Measurements from ENCODE around the gene ELK1. TPM values are rescaled to one million over a fixed set of nuclear protein-coding genes. Genes with fewer than 3 reads are reported as not detected.
A peak's percentile ranks its signal among the peaks of the same experiment; 100 is the strongest.

Gene ELK1, protein sequence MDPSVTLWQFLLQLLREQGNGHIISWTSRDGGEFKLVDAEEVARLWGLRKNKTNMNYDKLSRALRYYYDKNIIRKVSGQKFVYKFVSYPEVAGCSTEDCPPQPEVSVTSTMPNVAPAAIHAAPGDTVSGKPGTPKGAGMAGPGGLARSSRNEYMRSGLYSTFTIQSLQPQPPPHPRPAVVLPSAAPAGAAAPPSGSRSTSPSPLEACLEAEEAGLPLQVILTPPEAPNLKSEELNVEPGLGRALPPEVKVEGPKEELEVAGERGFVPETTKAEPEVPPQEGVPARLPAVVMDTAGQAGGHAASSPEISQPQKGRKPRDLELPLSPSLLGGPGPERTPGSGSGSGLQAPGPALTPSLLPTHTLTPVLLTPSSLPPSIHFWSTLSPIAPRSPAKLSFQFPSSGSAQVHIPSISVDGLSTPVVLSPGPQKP
- total RNA-seq (10 to 100 TPM; 28.2 to 35.2 TPM), polyA plus RNA-seq (ENCODE audit: insufficient read length in 6 of 6) (10 to 100 TPM; 23.1 to 30.3 (median 26.4) TPM)
- long read RNA-seq, donor 1, partial matches to known transcripts = 0 of 2 reads
- long read RNA-seq, donor 1, other reads (novel, unspliced or antisense) = 0 of 2 reads
- long read RNA-seq, donor 2, partial matches to known transcripts = 14 of 18 reads
- long read RNA-seq, donor 2, other reads (novel, unspliced or antisense) = 0 of 18 reads
- long read RNA-seq, donor 3, transcript ELK1-201 (6 exons, 2,695 nt) = major isoform, 5 of 7 reads
- long read RNA-seq, donor 3, partial matches to known transcripts = 0 of 7 reads
- long read RNA-seq, donor 3, other reads (novel, unspliced or antisense) = 0 of 7 reads
- long read RNA-seq, donor 4, partial matches to known transcripts = 1 of 2 reads
- long read RNA-seq, donor 4, other reads (novel, unspliced or antisense) = 0 of 2 reads
- long read RNA-seq, donor 5, partial matches to known transcripts = 0 of 2 reads
- long read RNA-seq, donor 5, other reads (novel, unspliced or antisense) = 0 of 2 reads
- long read RNA-seq, donor 6, partial matches to known transcripts = 0 of 3 reads
- long read RNA-seq, donor 6, other reads (novel, unspliced or antisense) = 0 of 3 reads
- long read RNA-seq, donor 7, partial matches to known transcripts = 0 of 3 reads
- long read RNA-seq, donor 7, other reads (novel, unspliced or antisense) = 0 of 3 reads
- long read RNA-seq, donor 8, partial matches to known transcripts = 0 of 3 reads
- long read RNA-seq, donor 8, other reads (novel, unspliced or antisense) = 0 of 3 reads
- long read RNA-seq, donor 9 = 0 reads
- long read RNA-seq, donor 10, partial matches to known transcripts = 0 of 1 reads
- long read RNA-seq, donor 10, other reads (novel, unspliced or antisense) = 0 of 1 reads
- long read RNA-seq, donor 11, partial matches to known transcripts = 11 of 15 reads
- long read RNA-seq, donor 11, other reads (novel, unspliced or antisense) = 0 of 15 reads
- long read RNA-seq, donor 12, partial matches to known transcripts = 5 of 7 reads
- long read RNA-seq, donor 12, other reads (novel, unspliced or antisense) = 0 of 7 reads

DNA sequence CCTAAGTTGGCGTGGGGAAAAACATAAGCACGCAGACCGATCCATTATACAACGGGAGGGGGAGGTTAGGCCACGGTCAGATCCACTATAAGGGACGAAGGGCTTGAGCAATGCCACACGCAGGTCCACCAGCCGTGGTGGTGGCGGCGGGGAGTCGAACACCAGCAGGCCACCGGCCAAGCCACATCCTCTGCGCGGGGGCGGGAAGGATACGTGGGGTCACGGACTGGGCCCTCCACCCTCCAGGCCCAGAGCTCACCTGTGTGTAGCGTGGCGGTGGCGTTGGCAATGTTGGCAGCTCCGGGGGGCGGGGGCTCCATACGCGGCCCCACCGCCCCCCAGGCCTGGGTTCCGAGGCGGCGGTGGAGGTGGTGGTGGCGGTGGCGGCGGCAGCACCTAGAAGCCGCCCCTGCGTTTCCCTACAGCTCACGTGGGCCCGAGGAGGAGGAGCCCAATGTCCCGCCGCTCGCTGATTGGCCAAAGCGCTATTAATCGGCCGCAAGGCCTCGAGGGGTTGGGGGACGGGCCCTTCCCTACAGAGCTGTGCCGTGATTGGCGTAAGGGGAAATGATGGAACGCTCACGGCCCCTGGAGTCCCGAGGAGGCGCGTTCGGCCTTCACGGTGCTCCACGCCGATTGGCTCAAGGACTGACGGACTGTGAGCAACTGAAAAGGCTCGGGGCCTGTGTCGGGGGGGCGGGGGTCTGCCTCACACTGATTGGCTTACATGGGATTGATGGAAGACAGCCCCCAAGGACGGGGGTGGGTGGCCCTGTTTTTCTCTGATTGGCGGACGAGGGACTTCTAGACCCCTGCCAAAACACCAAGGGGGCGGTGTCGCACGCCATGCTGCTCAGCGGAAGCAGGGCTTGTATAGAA lies at the start of gene ELK1:
Gene ELK1 (minus strand): TSS at position 400 of the 879 bp plus-strand sequence. CDS start 9,122 bp downstream, outside the sequence.
- Histone ChIP-seq H3K36me3 (peaks cover 0 to 9% of the 10 kb centered on the region in 2 donors), H3K4me1 (peaks cover 0 to 25% of the 10 kb centered on the region in 2 donors), H3K4me3 (peak within 1 kb of the TSS; percentile 46 to 58), H3K27ac (peak within 1 kb of the TSS; percentile 65 to 76), H3K9me3 (no peaks in the 10 kb centered on the region), H3K27me3 (no peaks in the 10 kb centered on the region)
- peak; percentile 96 for ATAC-seq
- intact Hi-C loops (cut with DNase I) = no loop called here
- peak; percentile 91 to 98 (median 94) for DNase-seq
- TF ChIP-seq, protein P1, sequence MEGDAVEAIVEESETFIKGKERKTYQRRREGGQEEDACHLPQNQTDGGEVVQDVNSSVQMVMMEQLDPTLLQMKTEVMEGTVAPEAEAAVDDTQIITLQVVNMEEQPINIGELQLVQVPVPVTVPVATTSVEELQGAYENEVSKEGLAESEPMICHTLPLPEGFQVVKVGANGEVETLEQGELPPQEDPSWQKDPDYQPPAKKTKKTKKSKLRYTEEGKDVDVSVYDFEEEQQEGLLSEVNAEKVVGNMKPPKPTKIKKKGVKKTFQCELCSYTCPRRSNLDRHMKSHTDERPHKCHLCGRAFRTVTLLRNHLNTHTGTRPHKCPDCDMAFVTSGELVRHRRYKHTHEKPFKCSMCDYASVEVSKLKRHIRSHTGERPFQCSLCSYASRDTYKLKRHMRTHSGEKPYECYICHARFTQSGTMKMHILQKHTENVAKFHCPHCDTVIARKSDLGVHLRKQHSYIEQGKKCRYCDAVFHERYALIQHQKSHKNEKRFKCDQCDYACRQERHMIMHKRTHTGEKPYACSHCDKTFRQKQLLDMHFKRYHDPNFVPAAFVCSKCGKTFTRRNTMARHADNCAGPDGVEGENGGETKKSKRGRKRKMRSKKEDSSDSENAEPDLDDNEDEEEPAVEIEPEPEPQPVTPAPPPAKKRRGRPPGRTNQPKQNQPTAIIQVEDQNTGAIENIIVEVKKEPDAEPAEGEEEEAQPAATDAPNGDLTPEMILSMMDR (IDR thresholded peaks at IDR 0.05) = no peak

DNA sequence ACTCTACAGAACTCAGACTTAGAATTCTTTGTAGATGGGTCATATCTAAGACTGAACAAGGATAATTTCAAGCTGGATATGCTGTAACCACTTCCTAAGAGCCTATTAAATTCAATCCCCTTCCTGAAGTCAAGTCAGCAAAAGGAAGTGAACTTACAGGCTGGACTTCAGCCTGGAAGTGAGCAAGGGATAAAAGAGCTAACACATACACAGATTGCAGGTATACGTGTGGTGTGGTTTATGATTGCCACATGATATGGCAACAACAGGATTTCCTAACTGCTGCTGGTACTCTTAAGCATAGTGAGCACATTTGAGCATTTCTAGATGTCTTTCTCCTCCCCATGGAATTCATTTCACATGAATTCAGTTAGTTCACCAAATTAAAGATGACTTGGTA lies 46.8 kb upstream of the ELK1 start:
- DNase-seq (no peak), ATAC-seq (no peak)
- TF ChIP-seq, protein P1 (IDR thresholded peaks at IDR 0.05) = no peak
- Histone ChIP-seq H3K27ac (no peak overlapping the region), H3K27me3 (no peaks in the 10 kb centered on the region), H3K9me3 (no peaks in the 10 kb centered on the region), H3K36me3 (no peaks in the 10 kb centered on the region), H3K4me1 (no peaks in the 10 kb centered on the region), H3K4me3 (no peak overlapping the region)
- intact Hi-C loops (cut with DNase I) = no loop called here

DNA sequence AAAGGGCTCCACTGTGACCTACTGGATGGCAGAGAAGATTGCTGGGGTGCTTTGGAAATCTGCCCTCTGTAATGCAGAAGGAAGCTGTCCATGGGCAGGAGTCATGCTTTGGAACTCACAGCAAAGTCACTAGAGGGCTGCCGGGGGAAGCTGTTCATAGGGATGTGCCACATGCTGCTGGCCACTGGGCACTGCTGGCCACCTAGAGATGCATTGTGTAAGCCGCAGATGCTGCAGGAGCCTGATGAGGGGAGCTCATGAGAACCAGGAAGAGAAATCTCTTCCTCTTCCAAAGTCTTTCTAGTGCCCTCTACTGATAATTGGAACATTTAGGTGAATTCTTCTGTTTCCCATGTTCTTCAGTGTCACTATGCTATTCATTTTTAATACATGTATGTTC lies 39.8 kb upstream of the ELK1 start:
- H3K9me3 ChIP-seq = no peaks in the 10 kb centered on the region
- no peak for ATAC-seq
- TF ChIP-seq, protein P1 (IDR thresholded peaks at IDR 0.05) = no peak
- H3K27me3 ChIP-seq = no peaks in the 10 kb centered on the region
- no peak for DNase-seq
- no peaks in the 10 kb centered on the region for H3K4me1 ChIP-seq
- H3K4me3 ChIP-seq = no peak overlapping the region
- H3K27ac ChIP-seq = no peak overlapping the region
- H3K36me3 ChIP-seq = no peaks in the 10 kb centered on the region
- intact Hi-C loops (cut with DNase I) = no loop called here

DNA sequence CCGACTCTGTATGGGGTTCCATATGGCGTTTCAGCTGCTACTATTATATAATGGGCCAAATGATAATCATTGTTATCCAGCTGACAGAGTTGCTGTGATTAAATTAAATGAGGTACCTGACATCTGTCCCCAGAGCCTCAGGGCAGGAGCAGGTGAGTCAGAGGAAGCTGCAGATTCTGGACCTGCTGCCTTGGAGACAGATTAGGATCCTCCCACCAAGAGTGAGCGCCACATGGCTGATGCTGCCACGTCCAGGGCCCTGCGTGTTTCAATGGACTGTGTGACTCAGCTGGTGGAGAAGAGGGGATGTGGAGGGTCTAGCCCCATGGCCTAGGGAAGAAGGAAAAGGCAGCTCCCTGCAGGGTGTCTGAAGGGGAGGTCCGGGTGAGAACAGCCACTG lies 36.9 kb upstream of the ELK1 start:
- Histone ChIP-seq H3K4me3 (no peak overlapping the region), H3K27me3 (no peaks in the 10 kb centered on the region), H3K9me3 (no peaks in the 10 kb centered on the region), H3K4me1 (no peaks in the 10 kb centered on the region), H3K27ac (no peak overlapping the region), H3K36me3 (no peaks in the 10 kb centered on the region)
- DNase-seq (no peak), ATAC-seq (no peak)
- TF ChIP-seq, protein P1 (IDR thresholded peaks at IDR 0.05) = no peak
- intact Hi-C loops (cut with DNase I) = no loop called here

Measured in left lung (tissue), 14 donors.